Measurements from ENCODE around the gene EPM2AIP1.

The EPM2AIP1 gene

GRCh38 chr3:37029111-37029510, 36.2 kb upstream of the EPM2AIP1 start:
- H3K4me3 ChIP-seq (ENCODE audit: low read length in 2 of 2), result no peak overlapping the region
- no peaks in the 10 kb centered on the region for H3K27me3 ChIP-seq (ENCODE audit: control insufficient read depth in 2 of 2, insufficient read depth in 2 of 2, low read length in 2 of 2)
- H3K9ac ChIP-seq (ENCODE audit: low read depth in 1 of 2, low read length in 2 of 2), result no peak overlapping the region
- H3K4me1 ChIP-seq (ENCODE audit: control insufficient read depth in 2 of 2, insufficient read depth in 2 of 2, low read length in 2 of 2), result no peaks in the 10 kb centered on the region
- H3K27ac ChIP-seq (ENCODE audit: low read depth in 2 of 2, low read length in 2 of 2), result no peak overlapping the region
- no peaks in the 10 kb centered on the region for H3K9me3 ChIP-seq (ENCODE audit: control insufficient read depth in 2 of 2, low read length in 2 of 2)
- peaks cover 29 to 61% of the 10 kb centered on the region in 2 donors for H3K36me3 ChIP-seq (ENCODE audit: control insufficient read depth in 2 of 2, insufficient read depth in 2 of 2, low read length in 2 of 2)

- Histone ChIP-seq H3K4me1 (ENCODE audit: control insufficient read depth in 2 of 2, insufficient read depth in 2 of 2, low read length in 2 of 2) (no peaks in the 10 kb centered on the region), H3K4me3 (ENCODE audit: low read length in 2 of 2) (no peak overlapping the region), H3K9me3 (ENCODE audit: control insufficient read depth in 2 of 2, low read length in 2 of 2) (no peaks in the 10 kb centered on the region), H3K36me3 (ENCODE audit: control insufficient read depth in 2 of 2, insufficient read depth in 2 of 2, low read length in 2 of 2) (peaks cover 32 to 67% of the 10 kb centered on the region in 2 donors), H3K27ac (ENCODE audit: low read depth in 2 of 2, low read length in 2 of 2) (no peak overlapping the region), H3K27me3 (ENCODE audit: control insufficient read depth in 2 of 2, insufficient read depth in 2 of 2, low read length in 2 of 2) (no peaks in the 10 kb centered on the region), H3K9ac (ENCODE audit: low read depth in 1 of 2, low read length in 2 of 2) (no peak overlapping the region)
These were observed 35.4 kb upstream of the EPM2AIP1 start for GRCh38 chr3:37028329-37028728.

DNA sequence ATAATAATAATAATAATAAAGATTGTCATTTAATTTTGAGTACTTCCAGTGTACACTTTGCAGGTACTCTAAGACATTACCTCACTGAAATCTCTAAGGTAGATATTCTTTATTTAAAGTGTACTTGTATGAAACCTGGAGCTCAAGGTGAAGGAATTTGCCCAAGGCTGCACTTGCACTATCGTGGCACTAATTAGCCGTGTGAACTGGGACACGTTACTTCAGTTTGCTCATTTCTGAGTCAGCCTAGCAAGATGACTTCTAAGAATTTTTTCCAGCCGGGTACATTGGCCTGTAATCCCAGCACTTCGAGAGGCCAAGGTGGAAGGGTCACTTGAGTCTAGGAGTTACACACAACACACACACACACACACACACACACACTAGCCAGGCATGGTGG, 33.9 kb upstream of the EPM2AIP1 start:
- no peak overlapping the region for H3K4me3 ChIP-seq (ENCODE audit: low read length in 2 of 2)
- no peaks in the 10 kb centered on the region for H3K27me3 ChIP-seq (ENCODE audit: control insufficient read depth in 2 of 2, insufficient read depth in 2 of 2, low read length in 2 of 2)
- H3K9me3 ChIP-seq (ENCODE audit: control insufficient read depth in 2 of 2, low read length in 2 of 2), result no peaks in the 10 kb centered on the region
- no peaks in the 10 kb centered on the region for H3K4me1 ChIP-seq (ENCODE audit: control insufficient read depth in 2 of 2, insufficient read depth in 2 of 2, low read length in 2 of 2)
- no peak overlapping the region for H3K9ac ChIP-seq (ENCODE audit: low read depth in 1 of 2, low read length in 2 of 2)
- H3K27ac ChIP-seq (ENCODE audit: low read depth in 2 of 2, low read length in 2 of 2), result no peak overlapping the region
- peaks cover 38 to 66% of the 10 kb centered on the region in 2 donors for H3K36me3 ChIP-seq (ENCODE audit: control insufficient read depth in 2 of 2, insufficient read depth in 2 of 2, low read length in 2 of 2)

DNA sequence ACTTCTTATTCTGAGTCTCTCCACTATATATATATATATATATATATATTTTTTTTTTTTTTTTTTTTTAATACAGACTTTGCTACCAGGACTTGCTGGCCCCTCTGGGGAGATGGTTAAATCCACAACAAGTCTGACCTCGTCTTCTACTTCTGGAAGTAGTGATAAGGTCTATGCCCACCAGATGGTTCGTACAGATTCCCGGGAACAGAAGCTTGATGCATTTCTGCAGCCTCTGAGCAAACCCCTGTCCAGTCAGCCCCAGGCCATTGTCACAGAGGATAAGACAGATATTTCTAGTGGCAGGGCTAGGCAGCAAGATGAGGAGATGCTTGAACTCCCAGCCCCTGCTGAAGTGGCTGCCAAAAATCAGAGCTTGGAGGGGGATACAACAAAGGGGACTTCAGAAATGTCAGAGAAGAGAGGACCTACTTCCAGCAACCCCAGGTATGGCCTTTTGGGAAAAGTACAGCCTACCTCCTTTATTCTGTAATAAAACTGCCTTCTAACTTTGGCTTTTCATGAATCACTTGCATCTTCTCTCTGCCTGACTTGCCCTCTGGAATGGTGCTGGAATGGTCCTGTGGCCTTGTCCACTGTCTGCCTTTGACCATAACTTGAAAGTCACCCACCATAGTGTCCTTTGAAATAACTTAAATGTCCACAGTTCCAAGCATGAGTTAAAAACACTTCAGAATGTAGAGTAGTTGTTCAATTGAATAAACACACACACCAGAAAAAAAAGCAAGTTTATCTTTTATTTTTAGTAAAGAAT, 32.8 kb upstream of the EPM2AIP1 start:
- Histone ChIP-seq H3K9ac (ENCODE audit: low read depth in 1 of 2, low read length in 2 of 2) (no peak overlapping the region), H3K27ac (ENCODE audit: low read depth in 2 of 2, low read length in 2 of 2) (no peak overlapping the region), H3K9me3 (ENCODE audit: control insufficient read depth in 2 of 2, low read length in 2 of 2) (no peaks in the 10 kb centered on the region), H3K4me1 (ENCODE audit: control insufficient read depth in 2 of 2, insufficient read depth in 2 of 2, low read length in 2 of 2) (no peaks in the 10 kb centered on the region), H3K36me3 (ENCODE audit: control insufficient read depth in 2 of 2, insufficient read depth in 2 of 2, low read length in 2 of 2) (peaks cover 42 to 66% of the 10 kb centered on the region in 2 donors), H3K4me3 (ENCODE audit: low read length in 2 of 2) (no peak overlapping the region), H3K27me3 (ENCODE audit: control insufficient read depth in 2 of 2, insufficient read depth in 2 of 2, low read length in 2 of 2) (no peaks in the 10 kb centered on the region)

DNA sequence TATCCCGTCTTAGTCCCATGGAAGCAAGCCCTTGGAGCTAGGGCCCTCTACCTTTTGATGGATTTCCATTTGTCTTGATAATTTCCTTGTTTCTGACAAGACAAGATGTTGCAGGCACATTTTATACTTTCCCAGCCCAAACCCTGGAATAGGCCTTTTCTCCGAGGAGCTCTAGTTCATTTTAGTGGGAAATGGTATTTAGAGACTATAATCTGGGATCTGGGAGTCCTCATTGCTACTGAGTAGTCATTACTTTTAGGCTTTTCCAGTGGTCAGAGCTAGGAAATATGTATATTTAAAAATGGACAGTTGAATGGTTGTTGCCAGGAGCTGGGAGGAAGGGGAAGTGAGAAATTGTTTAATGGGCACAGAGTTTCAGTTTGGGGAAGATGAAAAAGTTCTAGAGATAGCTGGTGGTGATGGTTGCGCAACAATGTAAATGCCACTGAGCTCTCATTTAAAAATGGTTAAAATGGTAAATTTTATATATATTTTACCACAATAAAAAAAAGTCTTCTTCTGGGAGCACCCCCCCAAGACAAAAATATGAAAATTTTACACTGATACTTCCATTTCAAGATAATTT, 32.0 kb upstream of the EPM2AIP1 start:
- H3K4me1 ChIP-seq (ENCODE audit: control insufficient read depth in 2 of 2, insufficient read depth in 2 of 2, low read length in 2 of 2), result no peaks in the 10 kb centered on the region
- H3K27ac ChIP-seq (ENCODE audit: low read depth in 2 of 2, low read length in 2 of 2), result no peak overlapping the region
- H3K27me3 ChIP-seq (ENCODE audit: control insufficient read depth in 2 of 2, insufficient read depth in 2 of 2, low read length in 2 of 2), result no peaks in the 10 kb centered on the region

GRCh38 chr3:37024092-37024491, 31.2 kb upstream of the EPM2AIP1 start:
- Histone ChIP-seq H3K9ac (ENCODE audit: low read depth in 1 of 2, low read length in 2 of 2) (no peak overlapping the region), H3K4me1 (ENCODE audit: control insufficient read depth in 2 of 2, insufficient read depth in 2 of 2, low read length in 2 of 2) (no peaks in the 10 kb centered on the region), H3K4me3 (ENCODE audit: low read length in 2 of 2) (no peak overlapping the region), H3K36me3 (ENCODE audit: control insufficient read depth in 2 of 2, insufficient read depth in 2 of 2, low read length in 2 of 2) (peaks cover 42 to 69% of the 10 kb centered on the region in 2 donors), H3K27me3 (ENCODE audit: control insufficient read depth in 2 of 2, insufficient read depth in 2 of 2, low read length in 2 of 2) (no peaks in the 10 kb centered on the region), H3K27ac (ENCODE audit: low read depth in 2 of 2, low read length in 2 of 2) (no peak overlapping the region), H3K9me3 (ENCODE audit: control insufficient read depth in 2 of 2, low read length in 2 of 2) (no peaks in the 10 kb centered on the region)

More for the DNA sequence above, 32.0 kb upstream of the EPM2AIP1 start:
- no peak overlapping the region for H3K4me3 ChIP-seq (ENCODE audit: low read length in 2 of 2)
- H3K36me3 ChIP-seq (ENCODE audit: control insufficient read depth in 2 of 2, insufficient read depth in 2 of 2, low read length in 2 of 2), result peaks cover 46 to 71% of the 10 kb centered on the region in 2 donors
- no peak overlapping the region for H3K9ac ChIP-seq (ENCODE audit: low read depth in 1 of 2, low read length in 2 of 2)
- no peaks in the 10 kb centered on the region for H3K9me3 ChIP-seq (ENCODE audit: control insufficient read depth in 2 of 2, low read length in 2 of 2)

DNA sequence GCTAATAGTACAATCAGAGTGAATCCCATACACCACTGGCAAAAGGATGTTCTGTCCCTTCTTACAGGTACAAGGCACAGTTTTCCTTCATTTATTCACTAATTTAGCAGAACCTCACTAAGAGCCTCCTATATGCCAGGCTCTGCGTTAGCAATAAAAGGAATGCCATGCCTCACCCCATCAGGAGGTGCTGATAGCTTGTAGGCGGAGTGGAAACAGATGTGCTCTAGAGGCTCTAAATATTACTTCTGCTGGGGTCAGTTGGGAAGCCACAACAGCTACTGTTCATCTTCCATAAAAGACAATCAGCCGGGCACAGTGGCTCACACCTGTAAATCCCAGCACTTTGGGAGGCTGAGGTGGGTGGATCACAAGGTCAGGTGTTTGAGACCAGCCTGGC, 24.8 kb upstream of the EPM2AIP1 start:
- Histone ChIP-seq H3K27ac (ENCODE audit: low read depth in 2 of 2, low read length in 2 of 2) (no peak overlapping the region), H3K27me3 (ENCODE audit: control insufficient read depth in 2 of 2, insufficient read depth in 2 of 2, low read length in 2 of 2) (no peaks in the 10 kb centered on the region), H3K4me1 (ENCODE audit: control insufficient read depth in 2 of 2, insufficient read depth in 2 of 2, low read length in 2 of 2) (no peaks in the 10 kb centered on the region), H3K9me3 (ENCODE audit: control insufficient read depth in 2 of 2, low read length in 2 of 2) (no peaks in the 10 kb centered on the region), H3K9ac (ENCODE audit: low read depth in 1 of 2, low read length in 2 of 2) (no peak overlapping the region), H3K36me3 (ENCODE audit: control insufficient read depth in 2 of 2, insufficient read depth in 2 of 2, low read length in 2 of 2) (peaks cover 53 to 66% of the 10 kb centered on the region in 2 donors), H3K4me3 (ENCODE audit: low read length in 2 of 2) (no peak overlapping the region)

DNA sequence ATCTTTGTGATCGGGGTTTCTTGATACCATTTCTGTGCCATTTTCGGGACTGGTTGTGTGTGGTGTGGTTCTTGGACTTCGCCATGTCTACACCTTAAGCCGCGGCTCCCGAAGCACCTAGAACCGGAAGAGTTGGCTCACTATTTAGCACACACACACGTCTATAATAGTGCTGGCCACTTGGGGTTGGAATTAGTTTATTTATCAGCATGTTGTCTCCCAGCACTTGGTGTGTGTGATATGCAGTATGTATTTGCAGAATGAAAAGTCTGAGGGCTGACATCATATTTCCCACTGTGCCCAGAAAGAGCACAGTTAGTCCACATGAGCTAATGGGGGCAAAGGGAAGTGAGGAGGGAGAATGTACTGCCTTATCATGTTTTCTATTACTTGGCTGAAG, 24.0 kb upstream of the EPM2AIP1 start:
- Histone ChIP-seq H3K4me1 (ENCODE audit: control insufficient read depth in 2 of 2, insufficient read depth in 2 of 2, low read length in 2 of 2) (no peaks in the 10 kb centered on the region), H3K27ac (ENCODE audit: low read depth in 2 of 2, low read length in 2 of 2) (no peak overlapping the region), H3K27me3 (ENCODE audit: control insufficient read depth in 2 of 2, insufficient read depth in 2 of 2, low read length in 2 of 2) (no peaks in the 10 kb centered on the region), H3K9me3 (ENCODE audit: control insufficient read depth in 2 of 2, low read length in 2 of 2) (no peaks in the 10 kb centered on the region), H3K9ac (ENCODE audit: low read depth in 1 of 2, low read length in 2 of 2) (no peak overlapping the region), H3K36me3 (ENCODE audit: control insufficient read depth in 2 of 2, insufficient read depth in 2 of 2, low read length in 2 of 2) (peaks cover 57 to 67% of the 10 kb centered on the region in 2 donors), H3K4me3 (ENCODE audit: low read length in 2 of 2) (no peak overlapping the region)

DNA sequence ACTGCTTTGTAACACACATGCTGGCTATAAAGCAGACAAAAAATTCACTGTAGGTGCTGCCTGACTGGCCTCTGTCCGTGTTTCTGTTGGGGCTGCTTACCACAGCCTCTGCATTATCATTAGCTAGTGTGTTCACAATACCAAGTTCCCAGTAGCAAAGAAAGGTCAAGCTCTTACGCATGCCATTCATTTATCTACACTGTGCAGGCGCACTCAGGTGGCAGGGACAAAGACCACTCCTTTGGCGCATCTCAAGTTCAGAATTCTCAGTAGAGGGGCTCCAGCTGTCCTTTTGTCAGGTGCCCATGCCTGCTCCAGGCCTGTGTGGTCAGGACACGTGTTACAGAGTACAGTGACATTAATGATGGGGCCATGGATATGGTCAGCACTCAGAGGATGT, 22.7 kb upstream of the EPM2AIP1 start:
- no peaks in the 10 kb centered on the region for H3K9me3 ChIP-seq (ENCODE audit: control insufficient read depth in 2 of 2, low read length in 2 of 2)
- H3K27ac ChIP-seq (ENCODE audit: low read depth in 2 of 2, low read length in 2 of 2), result no peak overlapping the region
- H3K4me1 ChIP-seq (ENCODE audit: control insufficient read depth in 2 of 2, insufficient read depth in 2 of 2, low read length in 2 of 2), result no peaks in the 10 kb centered on the region
- H3K27me3 ChIP-seq (ENCODE audit: control insufficient read depth in 2 of 2, insufficient read depth in 2 of 2, low read length in 2 of 2), result no peaks in the 10 kb centered on the region
- peaks cover 45 to 61% of the 10 kb centered on the region in 2 donors for H3K36me3 ChIP-seq (ENCODE audit: control insufficient read depth in 2 of 2, insufficient read depth in 2 of 2, low read length in 2 of 2)
- no peak overlapping the region for H3K4me3 ChIP-seq (ENCODE audit: low read length in 2 of 2)
- no peak overlapping the region for H3K9ac ChIP-seq (ENCODE audit: low read depth in 1 of 2, low read length in 2 of 2)

- peaks cover 43 to 53% of the 10 kb centered on the region in 2 donors for H3K36me3 ChIP-seq (ENCODE audit: control insufficient read depth in 2 of 2, insufficient read depth in 2 of 2, low read length in 2 of 2)
These were observed 21.7 kb upstream of the EPM2AIP1 start for GRCh38 chr3:37014620-37015019.

More at GRCh38 chr3:37014620-37015019, 21.7 kb upstream of the EPM2AIP1 start:
- H3K9ac ChIP-seq (ENCODE audit: low read depth in 1 of 2, low read length in 2 of 2), result no peak overlapping the region
- H3K4me1 ChIP-seq (ENCODE audit: control insufficient read depth in 2 of 2, insufficient read depth in 2 of 2, low read length in 2 of 2), result no peaks in the 10 kb centered on the region
- H3K4me3 ChIP-seq (ENCODE audit: low read length in 2 of 2), result no peak overlapping the region
- no peaks in the 10 kb centered on the region for H3K9me3 ChIP-seq (ENCODE audit: control insufficient read depth in 2 of 2, low read length in 2 of 2)
- no peaks in the 10 kb centered on the region for H3K27me3 ChIP-seq (ENCODE audit: control insufficient read depth in 2 of 2, insufficient read depth in 2 of 2, low read length in 2 of 2)
- no peak overlapping the region for H3K27ac ChIP-seq (ENCODE audit: low read depth in 2 of 2, low read length in 2 of 2)

Measured in mucosa of rectum (tissue), 2 donors.